CD8-positive, alpha-beta memory T cell (primary cell): ENCODE measurements around the gene EIF6. TPM values are rescaled to one million over a fixed set of nuclear protein-coding genes. Genes with fewer than 3 reads are reported as not detected.
A peak's percentile ranks its signal among the peaks of the same experiment; 100 is the strongest.

ENCODE experiments used
- CTCF ChIA-PET: fragments of 350-600 bp; sonication (Branson Sonifier 250); formaldehyde crosslinking; loops from one replicate; lab custom pipeline; 2021; ENCODE audit warnings: antibody characterized with exemption; lab: Charles Lee
- POLR2A ChIA-PET: fragments of 350-600 bp; sonication (Branson Sonifier 250); formaldehyde crosslinking; loops from one replicate; lab custom pipeline; 2021; ENCODE audit warnings: antibody characterized with exemption; lab: Charles Lee
- DNase-seq, 5 donors: peaks; one replicate each; pipeline versions ENCODE4 v3.0.0 to v3.0.0-alpha.2; 2020 to 2022; ENCODE audit warnings: mixed read lengths in 1 of 5
- H3K27ac ChIP-seq: one replicate; pipeline ENCODE4 v1.7.0; 2013; ENCODE audit warnings: low read depth, mild to moderate bottlenecking, low read length, moderate library complexity
- H3K27me3 ChIP-seq: 2 replicates; pipeline ENCODE4 v1.7.0; 2013; ENCODE audit warnings: low read length, mild to moderate bottlenecking; ENCODE audit not compliant: insufficient read depth, poor library complexity, severe bottlenecking
- H3K36me3 ChIP-seq: 2 replicates; pipeline ENCODE4 v1.7.0; 2013; ENCODE audit warnings: mild to moderate bottlenecking, low read length, moderate library complexity; ENCODE audit not compliant: insufficient read depth
- H3K4me1 ChIP-seq: 2 replicates; pipeline ENCODE4 v1.7.0; 2013; ENCODE audit warnings: mild to moderate bottlenecking, low read length, moderate library complexity; ENCODE audit not compliant: insufficient read depth
- H3K4me3 ChIP-seq: 2 replicates; pipeline ENCODE4 v1.7.0; 2013; ENCODE audit warnings: mild to moderate bottlenecking, low read length
- H3K9me3 ChIP-seq: 2 replicates; pipeline ENCODE4 v1.7.0; 2013; ENCODE audit warnings: mild to moderate bottlenecking, low read length
- H3K27ac Mint-ChIP-seq, 8 donors: one replicate each; pipeline ENCODE4 v1.8.0; 2020 to 2021; ENCODE audit warnings: mixed read lengths in 8 of 8, mild to moderate bottlenecking in 6 of 8, inconsistent platforms in 3 of 8, moderate library complexity in 3 of 8
- H3K27me3 Mint-ChIP-seq, 2 donors: one replicate each; pipeline ENCODE4 v1.8.0; 2020 to 2021; ENCODE audit warnings: mixed read lengths in 2 of 2, mild to moderate bottlenecking in 1 of 2, moderate library complexity in 1 of 2
- H3K36me3 Mint-ChIP-seq, 3 donors: one replicate each; pipeline ENCODE4 v1.8.0; 2020 to 2021; ENCODE audit warnings: mixed read lengths in 3 of 3, inconsistent platforms in 1 of 3, mild to moderate bottlenecking in 1 of 3
- H3K4me1 Mint-ChIP-seq, 3 donors: one replicate each; pipeline ENCODE4 v1.8.0; 2020 to 2021; ENCODE audit warnings: mixed read lengths in 3 of 3, inconsistent platforms in 1 of 3, mild to moderate bottlenecking in 1 of 3
- H3K4me3 Mint-ChIP-seq, 7 donors: one replicate each; pipeline ENCODE4 v1.8.0; 2020 to 2021; ENCODE audit warnings: mixed read lengths in 7 of 7, mild to moderate bottlenecking in 6 of 7, moderate library complexity in 4 of 7, inconsistent platforms in 2 of 7
- H3K9me3 Mint-ChIP-seq, 5 donors: one replicate each; pipeline ENCODE4 v1.8.0; 2020 to 2022; ENCODE audit warnings: mixed read lengths in 5 of 5, mild to moderate bottlenecking in 3 of 5, moderate library complexity in 2 of 5, inconsistent platforms in 1 of 5
- polyA plus RNA-seq: library from polyadenylated mRNA; unstranded; fragments of 300-500 nt; fragmentation: Illumina TruSeq; gene quantifications from one replicate; pipeline ENCODE4 v1.2.3, GENCODE V29; 2021
- total RNA-seq, 2 experiments: library from RNA; stranded (reverse); gene quantifications; one replicate each; pipeline ENCODE4 v1.2.3, GENCODE V29; 2021

The EIF6 gene
- total and polyA plus RNA-seq, 3 experiments from 2014 or later: 171 to 207 (median 204) TPM

- ChIA-PET CTCF (interaction anchor here (0.6 to 2.3 kb wide), 8 partner anchors 8 to 182 kb away, joined by 3 to 9 read pairs (median 3); partner anchors contain the start of gene EDEM2), POLR2A (interaction anchor here (0.5 to 1.6 kb wide), 12 partner anchors 9 to 1666 kb away, joined by 3 to 9 read pairs (median 6); partner anchors contain the start of genes EDEM2 and UQCC1)
- peaks cover 22 to 38% (median 34%) of the 10 kb centered on the region in 3 donors for H3K4me1 Mint-ChIP-seq
- peaks cover 25% of the 10 kb centered on the region for H3K36me3 ChIP-seq
- peaks cover 0 to 60% (median 9%) of the 10 kb centered on the region in 3 donors for H3K36me3 Mint-ChIP-seq
- no peaks in the 10 kb centered on the region for H3K9me3 ChIP-seq
- peaks cover 0 to 3% of the 10 kb centered on the region in 2 donors for H3K27me3 Mint-ChIP-seq
- peak within 1 kb of the TSS; percentile 94 for H3K4me3 ChIP-seq
- DNase-seq: peak; percentile 83 to 91 (median 88)
- H3K4me3 Mint-ChIP-seq: peak within 1 kb of the TSS; percentile 92 to 99 (median 97)
- H3K9me3 Mint-ChIP-seq: no peaks in the 10 kb centered on the region
- H3K27ac ChIP-seq: peak within 1 kb of the TSS; percentile 94
- peak within 1 kb of the TSS; percentile 97 to 100 (median 100) for H3K27ac Mint-ChIP-seq
- no peaks in the 10 kb centered on the region for H3K27me3 ChIP-seq
- H3K4me1 ChIP-seq: peaks cover 15% of the 10 kb centered on the region
These were observed 6.8 kb downstream of the EIF6 start, which contains the start of gene MMP24OS for GRCh38 chr20:35277531-35278395. Gene MMP24OS (minus strand): TSS chr20:35278122. CDS start chr20:35277929, 193 bp downstream.

- POLR2A ChIA-PET: interaction anchor here (1.1 to 1.6 kb wide), 5 partner anchors 8 to 453 kb away, joined by 3 to 8 read pairs (median 7); no protein-coding TSS in a partner anchor
These were observed 7.4 kb downstream of the EIF6 start for GRCh38 chr20:35277127-35277526.

GRCh38 chr20:35276408-35276807 is 8.2 kb downstream of the EIF6 start:
- H3K4me3 ChIP-seq: peak overlapping the region; percentile 94
- H3K4me3 Mint-ChIP-seq: peak overlapping the region; percentile 92 to 99 (median 97)
- peaks cover 15% of the 10 kb centered on the region for H3K4me1 ChIP-seq
- no peaks in the 10 kb centered on the region for H3K9me3 ChIP-seq
- peak overlapping the region; percentile 97 to 100 (median 100) for H3K27ac Mint-ChIP-seq
- peaks cover 19 to 31% (median 28%) of the 10 kb centered on the region in 3 donors for H3K4me1 Mint-ChIP-seq
- DNase-seq: no peak
- H3K9me3 Mint-ChIP-seq: no peaks in the 10 kb centered on the region
- no peaks in the 10 kb centered on the region for H3K27me3 ChIP-seq
- peaks cover 25% of the 10 kb centered on the region for H3K36me3 ChIP-seq
- H3K36me3 Mint-ChIP-seq: peaks cover 0 to 55% (median 6%) of the 10 kb centered on the region in 3 donors
- POLR2A ChIA-PET: no interaction called here
- peak overlapping the region; percentile 94 for H3K27ac ChIP-seq
- CTCF ChIA-PET: interaction anchor here (0.6 to 1.9 kb wide), 2 partner anchors 132 to 546 kb away, joined by 3 to 6 read pairs; no protein-coding TSS in a partner anchor
- H3K27me3 Mint-ChIP-seq: peaks cover 0 to 2% of the 10 kb centered on the region in 2 donors

More at GRCh38 chr20:35277127-35277526, 7.4 kb downstream of the EIF6 start:
- DNase-seq: no peak
- Mint-ChIP-seq H3K4me1 (peaks cover 19 to 33% (median 31%) of the 10 kb centered on the region in 3 donors), H3K4me3 (peak overlapping the region; percentile 92 to 99 (median 97)), H3K36me3 (peaks cover 0 to 56% (median 7%) of the 10 kb centered on the region in 3 donors), H3K27ac (peak overlapping the region; percentile 97 to 100 (median 100)), H3K9me3 (no peaks in the 10 kb centered on the region), H3K27me3 (peaks cover 0 to 3% of the 10 kb centered on the region in 2 donors)
- peaks cover 15% of the 10 kb centered on the region for H3K4me1 ChIP-seq
- peaks cover 25% of the 10 kb centered on the region for H3K36me3 ChIP-seq
- no peaks in the 10 kb centered on the region for H3K27me3 ChIP-seq
- H3K27ac ChIP-seq: peak overlapping the region; percentile 94
- H3K9me3 ChIP-seq: no peaks in the 10 kb centered on the region
- H3K4me3 ChIP-seq: peak overlapping the region; percentile 94
- CTCF ChIA-PET: interaction anchor here (0.6 to 2.3 kb wide), 5 partner anchors 13 to 181 kb away, joined by 3 to 9 read pairs (median 3); partner anchors contain the start of gene EDEM2

- Histone ChIP-seq H3K27me3 (no peaks in the 10 kb centered on the region), H3K27ac (no peak overlapping the region), H3K4me3 (no peak overlapping the region), H3K36me3 (peaks cover 24% of the 10 kb centered on the region), H3K4me1 (peaks cover 15% of the 10 kb centered on the region), H3K9me3 (no peaks in the 10 kb centered on the region)
- ChIA-PET CTCF (interaction anchor here (0.6 to 1.9 kb wide), 2 partner anchors 131 to 547 kb away, joined by 3 to 6 read pairs; no protein-coding TSS in a partner anchor), POLR2A (no interaction called here)
- Mint-ChIP-seq H3K4me1 (peaks cover 23 to 31% (median 31%) of the 10 kb centered on the region in 3 donors), H3K9me3 (no peaks in the 10 kb centered on the region), H3K27ac (peak overlapping the region in 7 of 8 donors; percentile 77 to 100 (median 99)), H3K36me3 (peaks cover 0 to 60% (median 9%) of the 10 kb centered on the region in 3 donors), H3K27me3 (peaks cover 0 to 2% of the 10 kb centered on the region in 2 donors), H3K4me3 (peak overlapping the region in 5 of 7 donors; percentile 28 to 98 (median 95))
- DNase-seq: no peak
These were observed 8.8 kb downstream of the EIF6 start for GRCh38 chr20:35275741-35276251.

- H3K9me3 Mint-ChIP-seq: no peaks in the 10 kb centered on the region
- H3K4me1 Mint-ChIP-seq: peaks cover 19 to 31% (median 25%) of the 10 kb centered on the region in 3 donors
- no peak for DNase-seq
- H3K27me3 Mint-ChIP-seq: peaks cover 0 to 2% of the 10 kb centered on the region in 2 donors
- H3K4me3 Mint-ChIP-seq: peak overlapping the region in 3 of 7 donors; percentile 6 to 66 (median 32)
- peaks cover 11% of the 10 kb centered on the region for H3K36me3 ChIP-seq
- H3K27ac ChIP-seq: no peak overlapping the region
- peaks cover 15% of the 10 kb centered on the region for H3K4me1 ChIP-seq
- ChIA-PET POLR2A (interaction anchor here (0.5 kb wide), 1 partner anchor 8 kb away, joined by 5 read pairs; no protein-coding TSS in a partner anchor), CTCF (interaction anchor here (0.9 kb wide), 1 partner anchor 10 kb away, joined by 3 read pairs; the partner anchor contains the start of gene EIF6)
- H3K9me3 ChIP-seq: no peaks in the 10 kb centered on the region
- H3K27me3 ChIP-seq: no peaks in the 10 kb centered on the region
- H3K4me3 ChIP-seq: no peak overlapping the region
- H3K27ac Mint-ChIP-seq: peak overlapping the region in 5 of 8 donors; percentile 15 to 64 (median 57)
- peaks cover 0 to 57% (median 3%) of the 10 kb centered on the region in 3 donors for H3K36me3 Mint-ChIP-seq
These were observed 10.1 kb downstream of the EIF6 start for GRCh38 chr20:35274172-35275092.

- DNase-seq: no peak
- Mint-ChIP-seq H3K9me3 (no peaks in the 10 kb centered on the region), H3K4me3 (peak overlapping the region in 2 of 7 donors; percentile 6 to 64), H3K36me3 (peaks cover 0 to 55% (median 6%) of the 10 kb centered on the region in 3 donors), H3K27me3 (peaks cover 0 to 2% of the 10 kb centered on the region in 2 donors), H3K27ac (peak overlapping the region in 7 of 8 donors; percentile 19 to 81 (median 57)), H3K4me1 (peaks cover 23 to 37% (median 29%) of the 10 kb centered on the region in 3 donors)
- ChIA-PET POLR2A (interaction anchor here (0.6 to 0.9 kb wide), 2 partner anchors 10 to 805 kb away, joined by 3 to 6 read pairs; no protein-coding TSS in a partner anchor), CTCF (interaction anchor here (1.9 kb wide), 1 partner anchor 11 kb away, joined by 4 read pairs; the partner anchor contains the start of gene EIF6)
- peaks cover 2% of the 10 kb centered on the region for H3K36me3 ChIP-seq
- no peaks in the 10 kb centered on the region for H3K9me3 ChIP-seq
- no peaks in the 10 kb centered on the region for H3K27me3 ChIP-seq
- H3K4me3 ChIP-seq: no peak overlapping the region
- peaks cover 15% of the 10 kb centered on the region for H3K4me1 ChIP-seq
- H3K27ac ChIP-seq: no peak overlapping the region
These were observed 11.0 kb downstream of the EIF6 start for GRCh38 chr20:35273449-35274171.
